ENCODE results near the gene PRMT9.
A peak's percentile ranks its signal among the peaks of the same experiment; 100 is the strongest.

Gene PRMT9

DNA sequence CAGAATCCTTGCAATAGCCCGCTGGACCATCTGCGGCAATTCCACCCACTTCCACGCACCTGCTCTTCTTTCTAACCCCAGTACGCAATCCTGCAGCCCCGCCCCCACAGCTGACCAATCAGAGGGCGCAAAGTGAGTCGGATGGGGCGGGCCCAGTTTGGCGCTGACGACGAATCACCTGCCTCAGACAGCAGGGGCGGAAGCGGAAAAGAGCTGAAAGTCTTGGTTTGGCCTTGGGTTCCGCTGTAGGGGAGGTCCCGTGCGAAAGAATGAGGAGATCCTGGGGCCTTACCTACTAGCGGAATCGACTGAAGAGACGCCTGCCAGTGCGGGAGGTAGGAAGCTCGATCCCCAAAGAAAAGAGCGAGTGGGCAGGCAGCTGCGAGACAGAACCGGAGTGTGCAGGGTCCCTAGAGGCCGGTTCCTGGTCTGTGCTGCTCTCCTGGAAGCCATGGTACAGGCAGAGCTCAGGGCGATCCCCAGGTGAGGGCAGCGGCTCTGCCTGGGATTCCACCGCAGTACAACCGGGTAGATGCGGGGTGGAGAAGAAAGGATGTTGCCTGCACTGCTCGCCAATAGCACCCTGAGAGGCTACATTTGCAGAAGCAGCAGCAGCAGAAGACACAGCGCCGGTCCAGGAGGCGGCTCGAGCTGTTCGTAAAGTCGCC is 66.7 kb downstream of the PRMT9 start, which contains the start of gene TMEM184C:
Gene TMEM184C (plus strand): TSS at position 225 of the 668 bp plus-strand sequence. CDS start 560 bp downstream, outside the sequence.
- Histone ChIP-seq H3K9me3 (replicated peaks; ENCODE audit: low read length) (no peaks in the 10 kb centered on the region), H3K27me3 (ENCODE audit: control insufficient read depth, insufficient read depth, low read length) (peaks cover 5% of the 10 kb centered on the region), H3K4me2 (ENCODE audit: low read length) (peak within 1 kb of the TSS; percentile 94), H3K9ac (ENCODE audit: low read depth, low read length) (peak within 1 kb of the TSS; percentile 90), H3K36me3 (ENCODE audit: insufficient read depth, low read length) (peaks cover 4% of the 10 kb centered on the region), H3K4me3 (ENCODE audit: low read length) (peak within 1 kb of the TSS; percentile 90), H3K4me1 (ENCODE audit: control insufficient read depth, insufficient read depth, low read length) (peaks cover 24% of the 10 kb centered on the region)

DNA sequence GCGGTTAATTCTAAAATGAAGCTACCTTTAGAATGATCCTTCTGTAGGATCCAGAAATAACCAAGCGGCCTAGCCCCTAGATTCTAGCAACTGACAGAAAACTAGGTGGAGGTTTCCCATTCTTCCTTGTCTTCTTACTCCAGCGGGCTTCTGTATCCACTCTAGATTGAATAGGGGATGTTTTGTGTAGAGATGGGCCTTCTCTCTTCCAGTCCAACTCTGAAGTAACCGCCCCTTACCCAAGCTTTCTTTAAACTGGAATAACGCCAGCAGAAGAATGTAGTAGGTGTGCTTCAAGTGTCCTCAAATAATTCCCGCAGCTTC is 67.2 kb downstream of the PRMT9 start:
- Histone ChIP-seq H3K27me3 (ENCODE audit: control insufficient read depth, insufficient read depth, low read length) (peaks cover 8% of the 10 kb centered on the region), H3K9ac (ENCODE audit: low read depth, low read length) (no peak overlapping the region), H3K4me2 (ENCODE audit: low read length) (peak overlapping the region; percentile 94), H3K4me3 (ENCODE audit: low read length) (peak overlapping the region; percentile 90), H3K36me3 (ENCODE audit: insufficient read depth, low read length) (peaks cover 4% of the 10 kb centered on the region), H3K9me3 (replicated peaks; ENCODE audit: low read length) (no peaks in the 10 kb centered on the region), H3K4me1 (ENCODE audit: control insufficient read depth, insufficient read depth, low read length) (peaks cover 21% of the 10 kb centered on the region)

- H3K36me3 ChIP-seq (ENCODE audit: insufficient read depth, low read length): no peaks in the 10 kb centered on the region
- H3K9ac ChIP-seq (ENCODE audit: low read depth, low read length): no peak overlapping the region
- no peak overlapping the region for H3K4me3 ChIP-seq (ENCODE audit: low read length)
- no peaks in the 10 kb centered on the region for H3K4me1 ChIP-seq (ENCODE audit: control insufficient read depth, insufficient read depth, low read length)
- no peak overlapping the region for H3K4me2 ChIP-seq (ENCODE audit: low read length)
- H3K9me3 ChIP-seq (replicated peaks; ENCODE audit: low read length): no peaks in the 10 kb centered on the region
- peaks cover 11% of the 10 kb centered on the region for H3K27me3 ChIP-seq (ENCODE audit: control insufficient read depth, insufficient read depth, low read length)
Measured at GRCh38 chr4:147610686-147611085, 73.3 kb downstream of the PRMT9 start.

DNA sequence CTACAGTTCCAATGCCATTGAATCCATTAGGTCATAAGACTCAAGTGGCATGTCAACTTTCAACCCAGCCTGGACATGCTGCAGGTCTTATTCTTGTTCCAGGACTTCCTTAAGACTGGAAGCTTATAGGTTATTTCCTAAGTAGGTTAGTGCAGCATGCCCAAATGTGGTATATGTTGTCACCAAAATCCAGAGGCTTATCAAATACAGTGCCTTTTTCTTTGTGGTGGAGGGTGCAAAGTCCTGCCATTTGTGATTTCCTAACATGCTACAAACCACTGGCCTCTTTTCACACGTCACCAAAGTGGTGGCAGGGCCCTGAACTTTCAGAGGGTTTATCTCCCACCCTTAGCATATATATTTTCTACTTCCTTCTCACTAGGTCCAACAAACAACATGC is 76.5 kb downstream of the PRMT9 start:
- H3K27me3 ChIP-seq (ENCODE audit: control insufficient read depth, insufficient read depth, low read length): peaks cover 7% of the 10 kb centered on the region
- no peak overlapping the region for H3K4me2 ChIP-seq (ENCODE audit: low read length)
- no peaks in the 10 kb centered on the region for H3K36me3 ChIP-seq (ENCODE audit: insufficient read depth, low read length)
- H3K9ac ChIP-seq (ENCODE audit: low read depth, low read length): no peak overlapping the region
- H3K9me3 ChIP-seq (replicated peaks; ENCODE audit: low read length): no peaks in the 10 kb centered on the region
- H3K4me1 ChIP-seq (ENCODE audit: control insufficient read depth, insufficient read depth, low read length): no peaks in the 10 kb centered on the region
- no peak overlapping the region for H3K4me3 ChIP-seq (ENCODE audit: low read length)

- no peaks in the 10 kb centered on the region for H3K4me1 ChIP-seq (ENCODE audit: control insufficient read depth, insufficient read depth, low read length)
- no peak overlapping the region for H3K4me2 ChIP-seq (ENCODE audit: low read length)
- H3K36me3 ChIP-seq (ENCODE audit: insufficient read depth, low read length): no peaks in the 10 kb centered on the region
- H3K4me3 ChIP-seq (ENCODE audit: low read length): no peak overlapping the region
- H3K9me3 ChIP-seq (replicated peaks; ENCODE audit: low read length): no peaks in the 10 kb centered on the region
- H3K9ac ChIP-seq (ENCODE audit: low read depth, low read length): no peak overlapping the region
- H3K27me3 ChIP-seq (ENCODE audit: control insufficient read depth, insufficient read depth, low read length): no peaks in the 10 kb centered on the region
Measured at GRCh38 chr4:147605499-147605898, 78.5 kb downstream of the PRMT9 start.

DNA sequence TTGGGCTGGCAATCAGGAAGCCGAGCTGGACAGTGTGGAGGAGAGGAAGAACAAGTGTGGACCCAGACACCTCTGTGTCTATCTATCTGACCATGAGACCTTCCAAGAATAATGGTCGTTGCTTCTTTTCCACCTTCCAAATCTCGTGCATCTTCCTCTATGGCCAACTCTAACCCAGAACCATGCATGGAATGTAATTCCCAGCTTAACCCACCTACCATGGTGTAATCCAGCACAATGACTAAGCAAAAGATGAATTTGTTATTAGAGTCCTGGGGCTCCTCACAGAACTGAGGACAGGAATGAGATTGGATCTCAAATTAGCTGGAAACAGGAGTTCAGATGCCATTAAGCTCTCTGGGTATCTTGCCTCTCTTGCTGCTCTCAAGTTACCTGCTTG is 84.2 kb downstream of the PRMT9 start:
- H3K36me3 ChIP-seq (ENCODE audit: insufficient read depth, low read length): no peaks in the 10 kb centered on the region
- H3K4me1 ChIP-seq (ENCODE audit: control insufficient read depth, insufficient read depth, low read length): peaks cover 22% of the 10 kb centered on the region
- H3K4me2 ChIP-seq (ENCODE audit: low read length): no peak overlapping the region
- H3K9me3 ChIP-seq (replicated peaks; ENCODE audit: low read length): no peaks in the 10 kb centered on the region
- no peak overlapping the region for H3K9ac ChIP-seq (ENCODE audit: low read depth, low read length)
- H3K27me3 ChIP-seq (ENCODE audit: control insufficient read depth, insufficient read depth, low read length): no peaks in the 10 kb centered on the region
- H3K4me3 ChIP-seq (ENCODE audit: low read length): no peak overlapping the region

DNA sequence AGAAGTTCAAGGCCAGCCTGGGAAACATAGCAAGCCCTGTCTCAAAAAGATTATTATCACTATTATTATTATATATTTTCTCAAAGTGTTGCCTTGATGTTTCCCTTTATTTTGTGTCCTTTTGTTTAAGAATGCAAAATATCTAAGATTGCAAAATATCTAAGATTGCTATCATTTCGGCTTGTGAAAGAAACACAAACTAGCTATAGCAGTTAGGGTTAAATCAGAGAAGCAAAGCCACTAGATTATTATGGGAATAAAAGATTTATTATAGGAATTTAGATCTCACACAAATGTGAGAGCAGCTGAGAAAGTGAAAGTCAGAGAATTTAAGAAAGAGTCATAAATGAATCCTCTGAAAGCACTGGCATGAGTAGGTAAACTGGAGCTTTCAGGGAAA is 84.8 kb downstream of the PRMT9 start:
- Histone ChIP-seq H3K9me3 (replicated peaks; ENCODE audit: low read length) (no peaks in the 10 kb centered on the region), H3K4me2 (ENCODE audit: low read length) (no peak overlapping the region), H3K4me3 (ENCODE audit: low read length) (no peak overlapping the region), H3K36me3 (ENCODE audit: insufficient read depth, low read length) (no peaks in the 10 kb centered on the region), H3K9ac (ENCODE audit: low read depth, low read length) (no peak overlapping the region), H3K27me3 (ENCODE audit: control insufficient read depth, insufficient read depth, low read length) (no peaks in the 10 kb centered on the region), H3K4me1 (ENCODE audit: control insufficient read depth, insufficient read depth, low read length) (peaks cover 22% of the 10 kb centered on the region)

DNA sequence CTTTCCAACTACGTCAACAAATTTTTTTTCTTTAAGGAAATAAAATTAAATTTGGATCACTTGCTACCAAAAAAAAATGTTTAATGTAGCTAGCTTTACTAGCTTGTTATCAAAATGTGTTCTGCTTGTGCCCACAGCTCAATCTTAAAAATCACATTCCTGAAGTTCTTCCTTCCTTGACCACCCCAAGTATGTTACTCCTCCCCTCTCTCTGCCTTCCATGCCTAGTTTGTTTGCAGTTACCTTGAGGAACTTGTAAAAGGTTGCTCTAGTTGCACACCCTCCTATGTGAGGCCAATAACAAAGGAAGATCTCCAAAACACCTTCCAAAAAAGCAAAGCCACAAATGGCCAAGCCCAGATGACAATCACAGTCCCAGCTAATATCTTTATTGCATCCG is 86.4 kb downstream of the PRMT9 start:
- Histone ChIP-seq H3K27me3 (ENCODE audit: control insufficient read depth, insufficient read depth, low read length) (no peaks in the 10 kb centered on the region), H3K4me3 (ENCODE audit: low read length) (no peak overlapping the region), H3K9ac (ENCODE audit: low read depth, low read length) (no peak overlapping the region), H3K4me1 (ENCODE audit: control insufficient read depth, insufficient read depth, low read length) (peaks cover 22% of the 10 kb centered on the region), H3K4me2 (ENCODE audit: low read length) (no peak overlapping the region), H3K36me3 (ENCODE audit: insufficient read depth, low read length) (no peaks in the 10 kb centered on the region), H3K9me3 (replicated peaks; ENCODE audit: low read length) (no peaks in the 10 kb centered on the region)

DNA sequence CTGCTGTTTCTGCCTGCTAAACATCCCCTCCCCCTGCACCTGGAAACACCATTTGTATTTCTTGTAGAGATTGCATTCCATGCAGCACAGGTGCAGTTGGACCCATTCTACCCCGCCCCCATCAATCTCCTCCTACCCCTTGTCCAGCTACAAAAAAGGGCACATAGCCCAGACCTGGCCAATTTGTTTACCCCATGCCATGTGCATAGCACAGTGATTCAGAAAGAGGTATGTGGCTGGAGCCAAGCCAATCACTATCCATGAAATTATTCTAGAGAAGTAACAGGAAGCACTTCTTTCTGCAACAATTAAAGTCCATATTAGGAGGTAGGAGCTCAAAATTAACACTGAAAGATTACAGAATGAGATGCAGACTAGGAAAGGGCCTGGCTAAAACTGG is 87.0 kb downstream of the PRMT9 start:
- H3K36me3 ChIP-seq (ENCODE audit: insufficient read depth, low read length): no peaks in the 10 kb centered on the region
- H3K27me3 ChIP-seq (ENCODE audit: control insufficient read depth, insufficient read depth, low read length): no peaks in the 10 kb centered on the region
- H3K9me3 ChIP-seq (replicated peaks; ENCODE audit: low read length): no peaks in the 10 kb centered on the region
- H3K4me3 ChIP-seq (ENCODE audit: low read length): no peak overlapping the region
- peaks cover 22% of the 10 kb centered on the region for H3K4me1 ChIP-seq (ENCODE audit: control insufficient read depth, insufficient read depth, low read length)
- H3K4me2 ChIP-seq (ENCODE audit: low read length): peak overlapping the region; percentile 45
- H3K9ac ChIP-seq (ENCODE audit: low read depth, low read length): no peak overlapping the region

DNA sequence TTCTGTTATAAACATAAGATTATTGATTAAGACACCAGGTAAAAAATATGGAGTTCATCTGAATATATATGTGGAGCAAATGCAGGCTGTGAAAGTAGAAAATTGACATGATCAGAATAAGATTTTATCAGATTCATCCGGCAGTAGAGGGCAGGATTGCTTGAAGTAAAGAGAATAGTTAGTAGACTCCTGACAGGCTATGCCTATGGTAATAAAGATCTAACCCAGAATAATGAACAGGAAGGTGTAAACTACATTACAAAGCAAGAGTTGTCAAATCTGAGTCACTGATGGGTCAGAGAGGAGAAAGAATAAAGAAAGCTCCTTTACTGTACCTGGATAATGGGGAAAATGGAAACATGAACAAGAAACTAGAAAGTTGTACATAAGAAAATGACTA is 87.6 kb downstream of the PRMT9 start:
- no peaks in the 10 kb centered on the region for H3K9me3 ChIP-seq (replicated peaks; ENCODE audit: low read length)
- no peaks in the 10 kb centered on the region for H3K27me3 ChIP-seq (ENCODE audit: control insufficient read depth, insufficient read depth, low read length)
- peaks cover 22% of the 10 kb centered on the region for H3K4me1 ChIP-seq (ENCODE audit: control insufficient read depth, insufficient read depth, low read length)
- no peak overlapping the region for H3K9ac ChIP-seq (ENCODE audit: low read depth, low read length)
- H3K36me3 ChIP-seq (ENCODE audit: insufficient read depth, low read length): no peaks in the 10 kb centered on the region
- H3K4me3 ChIP-seq (ENCODE audit: low read length): no peak overlapping the region
- no peak overlapping the region for H3K4me2 ChIP-seq (ENCODE audit: low read length)

GRCh38 chr4:147594578-147594977 is 89.4 kb downstream of the PRMT9 start:
- H3K4me2 ChIP-seq (ENCODE audit: low read length): no peak overlapping the region
- no peak overlapping the region for H3K9ac ChIP-seq (ENCODE audit: low read depth, low read length)
- H3K9me3 ChIP-seq (replicated peaks; ENCODE audit: low read length): no peaks in the 10 kb centered on the region
- no peaks in the 10 kb centered on the region for H3K36me3 ChIP-seq (ENCODE audit: insufficient read depth, low read length)
- H3K27me3 ChIP-seq (ENCODE audit: control insufficient read depth, insufficient read depth, low read length): no peaks in the 10 kb centered on the region
- no peak overlapping the region for H3K4me3 ChIP-seq (ENCODE audit: low read length)
- H3K4me1 ChIP-seq (ENCODE audit: control insufficient read depth, insufficient read depth, low read length): peaks cover 26% of the 10 kb centered on the region

- Histone ChIP-seq H3K36me3 (ENCODE audit: insufficient read depth, low read length) (no peaks in the 10 kb centered on the region), H3K9ac (ENCODE audit: low read depth, low read length) (no peak overlapping the region), H3K9me3 (replicated peaks; ENCODE audit: low read length) (no peaks in the 10 kb centered on the region), H3K4me2 (ENCODE audit: low read length) (no peak overlapping the region), H3K4me3 (ENCODE audit: low read length) (no peak overlapping the region), H3K27me3 (ENCODE audit: control insufficient read depth, insufficient read depth, low read length) (no peaks in the 10 kb centered on the region), H3K4me1 (ENCODE audit: control insufficient read depth, insufficient read depth, low read length) (peaks cover 23% of the 10 kb centered on the region)
Measured at GRCh38 chr4:147594107-147594506, 89.9 kb downstream of the PRMT9 start.
